Measurements from ENCODE around the gene MYO1B.
A peak's percentile ranks its signal among the peaks of the same experiment; 100 is the strongest.

MYO1B gene

GRCh38 chr2:191265311-191266170 lies 20.3 kb downstream of the MYO1B start:
- no peak for TF ChIP-seq CTCF (IDR thresholded peaks at IDR 0.05; ENCODE audit: low read depth, low read length)
- peak overlapping the region; percentile 29 for H3K4me3 ChIP-seq (ENCODE audit: low read depth, low read length)

- TF ChIP-seq CTCF (IDR thresholded peaks at IDR 0.05; ENCODE audit: low read depth, low read length), result no peak
- H3K4me3 ChIP-seq (ENCODE audit: low read depth, low read length), result peak overlapping the region; percentile 29; the same call in 1 of the 2 replicates
These were observed 21.0 kb downstream of the MYO1B start for GRCh38 chr2:191266201-191266600.

GRCh38 chr2:191268596-191268995 lies 23.4 kb downstream of the MYO1B start:
- no peak overlapping the region for H3K4me3 ChIP-seq (ENCODE audit: low read depth, low read length)
- no peak for TF ChIP-seq CTCF (IDR thresholded peaks at IDR 0.05; ENCODE audit: low read depth, low read length)

- no peak overlapping the region for H3K4me3 ChIP-seq (ENCODE audit: low read depth, low read length)
- no peak for TF ChIP-seq CTCF (IDR thresholded peaks at IDR 0.05; ENCODE audit: low read depth, low read length)
These were observed 25.3 kb downstream of the MYO1B start for GRCh38 chr2:191270306-191271161.

- H3K4me3 ChIP-seq (ENCODE audit: low read depth, low read length), result no peak overlapping the region
- TF ChIP-seq CTCF (IDR thresholded peaks at IDR 0.05; ENCODE audit: low read depth, low read length), result no peak
These were observed 26.9 kb downstream of the MYO1B start for GRCh38 chr2:191272064-191272463.

GRCh38 chr2:191274413-191274815 lies 29.2 kb downstream of the MYO1B start:
- TF ChIP-seq CTCF (IDR thresholded peaks at IDR 0.05; ENCODE audit: low read depth, low read length), result no peak
- H3K4me3 ChIP-seq (ENCODE audit: low read depth, low read length), result no peak overlapping the region
